Esophagus muscularis mucosa (tissue), 4 donors: ENCODE results near the gene COQ10B.

Source experiments
- EP300 ChIP-seq: sonication (generic); formaldehyde crosslinking; IDR thresholded peaks from one replicate; pipeline ENCODE4 v1.6.1; 2017; ENCODE audit warnings: antibody characterized with exemption
- POLR2A ChIP-seq: fragments of 450-650 bp; IDR thresholded peaks from one replicate; pipeline ENCODE4 v1.6.1; 2017; ENCODE audit warnings: antibody characterized with exemption, moderate library complexity, mild to moderate bottlenecking, low read depth
- POLR2AphosphoS5 ChIP-seq, 2 donors: sonication (generic); formaldehyde crosslinking; IDR thresholded peaks; one replicate each; pipeline ENCODE4 v1.6.1; 2017; ENCODE audit warnings: antibody characterized with exemption in 2 of 2
- TF ChIP-seq, protein P1 (sequence below), 3 experiments: fragments of 200-600 bp in 2 of 3; fragments of 450-650 bp in 1 of 3; sonication (generic) in 2 of 3; IDR thresholded peaks; one replicate each; pipeline ENCODE4 v1.5.1; 2017 to 2019; ENCODE audit warnings: antibody characterized with exemption in 3 of 3, mild to moderate bottlenecking in 2 of 3, moderate library complexity in 1 of 3

DNA sequence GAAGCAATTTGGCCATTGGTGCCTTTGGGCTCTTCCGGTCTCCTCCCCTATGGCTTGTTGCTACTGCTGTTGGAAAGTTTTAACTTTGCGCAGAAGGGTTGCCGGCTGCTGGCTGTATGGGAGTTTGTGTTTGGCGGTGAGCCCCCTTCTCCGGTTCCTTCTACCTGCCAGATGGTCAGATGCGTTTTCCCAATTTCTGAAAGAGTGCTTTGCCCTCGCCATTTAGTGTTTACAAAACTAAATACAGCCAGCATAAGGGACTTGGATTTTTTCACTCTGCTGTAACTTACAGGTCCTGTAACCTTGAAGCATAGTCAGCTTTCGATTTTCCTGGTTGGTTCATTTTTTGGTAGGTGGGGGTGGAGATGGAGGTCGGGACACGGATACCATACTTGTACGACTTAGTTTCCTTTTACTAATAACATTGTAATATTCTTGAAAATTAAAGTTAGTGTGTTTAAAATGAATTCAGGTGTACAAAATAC is 604 bp downstream of the COQ10B start:
- TF ChIP-seq, protein P1, sequence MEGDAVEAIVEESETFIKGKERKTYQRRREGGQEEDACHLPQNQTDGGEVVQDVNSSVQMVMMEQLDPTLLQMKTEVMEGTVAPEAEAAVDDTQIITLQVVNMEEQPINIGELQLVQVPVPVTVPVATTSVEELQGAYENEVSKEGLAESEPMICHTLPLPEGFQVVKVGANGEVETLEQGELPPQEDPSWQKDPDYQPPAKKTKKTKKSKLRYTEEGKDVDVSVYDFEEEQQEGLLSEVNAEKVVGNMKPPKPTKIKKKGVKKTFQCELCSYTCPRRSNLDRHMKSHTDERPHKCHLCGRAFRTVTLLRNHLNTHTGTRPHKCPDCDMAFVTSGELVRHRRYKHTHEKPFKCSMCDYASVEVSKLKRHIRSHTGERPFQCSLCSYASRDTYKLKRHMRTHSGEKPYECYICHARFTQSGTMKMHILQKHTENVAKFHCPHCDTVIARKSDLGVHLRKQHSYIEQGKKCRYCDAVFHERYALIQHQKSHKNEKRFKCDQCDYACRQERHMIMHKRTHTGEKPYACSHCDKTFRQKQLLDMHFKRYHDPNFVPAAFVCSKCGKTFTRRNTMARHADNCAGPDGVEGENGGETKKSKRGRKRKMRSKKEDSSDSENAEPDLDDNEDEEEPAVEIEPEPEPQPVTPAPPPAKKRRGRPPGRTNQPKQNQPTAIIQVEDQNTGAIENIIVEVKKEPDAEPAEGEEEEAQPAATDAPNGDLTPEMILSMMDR (IDR thresholded peaks at IDR 0.05): no peak
- peak; percentile 11 for TF ChIP-seq POLR2A
- TF ChIP-seq POLR2AphosphoS5 (IDR thresholded peaks at IDR 0.05): peak in 1 of 2 donors; percentile 80
- TF ChIP-seq EP300: no peak
